Spleen (tissue), 11 donors: ENCODE measurements around the gene PPM1H. TPM values are rescaled to one million over a fixed set of nuclear protein-coding genes. Genes with fewer than 3 reads are reported as not detected.

Source experiments
- DNase-seq: peaks from one replicate; pipeline ENCODE4 v3.0.0-alpha.2; 2020
- H3K27ac ChIP-seq, 8 donors: fragments of 200-600 bp; sonication (generic) in 7 of 8; 1 replicate in 4 of 8; 2 replicates in 4 of 8; pipeline versions ENCODE4 v1.5.0 to v1.8.0; 2016 to 2021; ENCODE audit warnings: inconsistent platforms in 4 of 8, mild to moderate bottlenecking in 4 of 8, moderate library complexity in 1 of 8
- H3K27me3 ChIP-seq, 7 donors: fragments of 200-600 bp; sonication (generic) in 6 of 7; replicated peaks in 1 of 7; 1 replicate in 4 of 7; 2 replicates in 3 of 7; pipeline versions ENCODE4 v1.5.0 to v1.8.0; 2016 to 2021; ENCODE audit warnings: inconsistent platforms in 3 of 7, mild to moderate bottlenecking in 1 of 7
- H3K36me3 ChIP-seq, 6 donors: fragments of 200-600 bp; sonication (generic) in 5 of 6; 1 replicate in 4 of 6; 2 replicates in 2 of 6; pipeline versions ENCODE4 v1.5.0 to v1.8.0; 2016 to 2021; ENCODE audit warnings: inconsistent platforms in 2 of 6
- H3K4me1 ChIP-seq, 6 donors: fragments of 200-600 bp; sonication (generic) in 5 of 6; 1 replicate in 3 of 6; 2 replicates in 3 of 6; pipeline versions ENCODE4 v1.5.0 to v1.8.0; 2016 to 2021; ENCODE audit warnings: inconsistent platforms in 3 of 6
- H3K4me3 ChIP-seq, 8 donors: fragments of 200-600 bp; sonication (generic) in 7 of 8; 1 replicate in 4 of 8; 2 replicates in 4 of 8; pipeline versions ENCODE4 v1.5.0 to v1.8.0; 2016 to 2021; ENCODE audit warnings: inconsistent platforms in 4 of 8, mild to moderate bottlenecking in 4 of 8, moderate library complexity in 2 of 8
- H3K9me3 ChIP-seq, 8 donors: fragments of 200-600 bp; sonication (generic) in 7 of 8; 1 replicate in 4 of 8; 2 replicates in 4 of 8; pipeline versions ENCODE4 v1.5.0 to v1.8.0; 2016 to 2021; ENCODE audit warnings: inconsistent platforms in 4 of 8
- CTCF ChIP-seq, 11 experiments: fragments of 200-600 bp in 7 of 11; fragments of 450-650 bp in 4 of 11; sonication (generic) in 4 of 11; IDR thresholded peaks in 8 of 11; conservative IDR thresholded peaks in 3 of 11; 1 replicate in 7 of 11; 2 replicates in 4 of 11; pipeline versions ENCODE4 v1.4.0 to v1.8.0; 2016 to 2021; ENCODE audit warnings: antibody characterized with exemption in 11 of 11, inconsistent platforms in 4 of 11, mild to moderate bottlenecking in 1 of 11
- POLR2A ChIP-seq, 3 donors: fragments of 450-650 bp; IDR thresholded peaks; one replicate each; pipeline ENCODE4 v1.5.1; 2017; ENCODE audit warnings: antibody characterized with exemption in 3 of 3, mild to moderate bottlenecking in 1 of 3
- POLR2AphosphoS5 ChIP-seq, 3 donors: sonication (generic); formaldehyde crosslinking; IDR thresholded peaks; one replicate each; pipeline ENCODE4 v1.5.1; 2017; ENCODE audit warnings: antibody characterized with exemption in 3 of 3
- WGBS, 5 donors: extraction: QIAGEN DNeasy Blood & Tissue Kit in 3 of 5; methylation state at CpG; one replicate each; pipeline versions ENCODE4 v1.1.5 to v1.1.7; 2013 to 2018; 5-methylcytosine and 5-hydroxymethylcytosine counted together
- intact Hi-C: fragments of 100-400 bp; cut with DNase I; formaldehyde crosslinking; loops from one replicate; pipeline ENCODE4 v1.15.0; 2023; ENCODE audit warnings: low total_unique reads
- polyA plus RNA-seq, 3 donors: library from polyadenylated mRNA; stranded (reverse); fragments of 200-250 nt; gene quantifications; one replicate each; pipeline ENCODE4 v1.2.1, GENCODE V29; 2013
- total RNA-seq, 7 donors: library from RNA; depleted of rRNA in 3 of 7; stranded (reverse); fragments of >200 nt in 3 of 7; fragmentation: NEBNext Ultra II Directional in 4 of 7; extraction: Animal tissue kit (Norgen Biotek cat#: 25700) in 4 of 7; gene quantifications; one replicate each; pipeline versions ENCODE4 v1.1.0 to v1.2.1, GENCODE V29; 2016 to 2021
- donor health status: healthy with polysubstance abuse.
- donor health status: DM: no; HTN: no; CAD: no; lungs with moderate emphysema.
- donor health status: DM: no; HTN: no; CAD: no.
- donor health status: Bipolar disorder and iron deficiency.
- donor health status: healthy.
- donor health status: DM: no; HTN: no; CAD: no.
- donor health status: DM: yes; HTN: yes; CAD: no.

Gene PPM1H
- total and polyA plus RNA-seq, 10 donors: 0.17 to 3.9 (median 1.9) TPM

- WGBS, 5 donors: 41 to 56% (median 43%) methylated on average over 5 of the region's 5 CpGs
- no peaks in the 10 kb centered on the region for H3K36me3 ChIP-seq
- DNase-seq: no peak
- no peak overlapping the region for H3K4me3 ChIP-seq
- peaks cover 0 to 44% (median 26%) of the 10 kb centered on the region in 7 donors for H3K27me3 ChIP-seq
- no peaks in the 10 kb centered on the region for H3K9me3 ChIP-seq
- H3K4me1 ChIP-seq: peaks cover 0 to 39% (median 26%) of the 10 kb centered on the region in 6 donors
- H3K27ac ChIP-seq: no peak overlapping the region
- intact Hi-C loops: no loop called here
- TF ChIP-seq POLR2AphosphoS5 (IDR thresholded peaks at IDR 0.05) (no peak), CTCF (IDR thresholded peaks at IDR 0.05 in 8 of 11, conservative IDR thresholded peaks at IDR 0.05 in 3 of 11) (no peak), POLR2A (IDR thresholded peaks at IDR 0.05) (no peak)
Measured at GRCh38 chr12:62930546-62931425, 4.2 kb downstream of the PPM1H start.

- TF ChIP-seq POLR2AphosphoS5 (IDR thresholded peaks at IDR 0.05): no peak
- TF ChIP-seq POLR2A (IDR thresholded peaks at IDR 0.05): no peak
- TF ChIP-seq CTCF (IDR thresholded peaks at IDR 0.05 in 8 of 11, conservative IDR thresholded peaks at IDR 0.05 in 3 of 11): no peak
- Histone ChIP-seq H3K27me3 (peaks cover 0 to 24% (median 10%) of the 10 kb centered on the region in 7 donors), H3K27ac (no peak overlapping the region), H3K36me3 (no peaks in the 10 kb centered on the region), H3K4me1 (peaks cover 0 to 20% (median 10%) of the 10 kb centered on the region in 6 donors), H3K4me3 (no peak overlapping the region), H3K9me3 (no peaks in the 10 kb centered on the region)
- WGBS, 5 donors: 51 to 75% (median 58%) methylated on average over 2 of the region's 2 CpGs
- intact Hi-C loops: no loop called here
- no peak for DNase-seq
Measured at GRCh38 chr12:62928632-62929031, 6.3 kb downstream of the PPM1H start.

GRCh38 chr12:62925680-62926079 lies 9.3 kb downstream of the PPM1H start:
- TF ChIP-seq CTCF (IDR thresholded peaks at IDR 0.05 in 8 of 11, conservative IDR thresholded peaks at IDR 0.05 in 3 of 11) (no peak), POLR2AphosphoS5 (IDR thresholded peaks at IDR 0.05) (no peak), POLR2A (IDR thresholded peaks at IDR 0.05) (no peak)
- no peaks in the 10 kb centered on the region for H3K9me3 ChIP-seq
- DNase-seq: no peak

DNA sequence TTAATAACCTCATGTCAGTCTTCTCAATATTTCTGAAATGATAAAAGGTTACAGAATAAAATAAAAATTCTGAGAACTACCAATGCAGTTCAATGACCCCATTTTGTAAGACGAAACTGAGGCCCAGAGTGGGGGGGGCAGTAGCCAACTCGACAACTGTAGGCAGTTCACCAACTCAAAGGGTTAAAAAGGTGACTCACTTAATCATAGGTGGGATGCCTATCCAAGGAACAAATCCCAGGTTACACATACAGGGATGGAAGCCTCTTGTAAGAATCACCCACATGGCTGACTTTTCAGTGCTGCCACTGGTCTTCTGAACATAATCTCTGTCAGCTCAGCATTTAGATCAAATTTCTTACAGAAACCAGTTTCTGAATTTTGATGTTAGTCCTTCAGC lies 10.9 kb downstream of the PPM1H start:
- no peak overlapping the region for H3K4me3 ChIP-seq
- H3K27me3 ChIP-seq: no peaks in the 10 kb centered on the region
- no peak for DNase-seq
- H3K36me3 ChIP-seq: no peaks in the 10 kb centered on the region
- WGBS, 5 donors: 82 to 93% (median 86%) methylated on average over 2 of the region's 2 CpGs
- intact Hi-C loops: no loop called here
- no peaks in the 10 kb centered on the region for H3K4me1 ChIP-seq
- no peaks in the 10 kb centered on the region for H3K9me3 ChIP-seq
- TF ChIP-seq POLR2A (IDR thresholded peaks at IDR 0.05) (no peak), CTCF (IDR thresholded peaks at IDR 0.05 in 8 of 11, conservative IDR thresholded peaks at IDR 0.05 in 3 of 11) (no peak), POLR2AphosphoS5 (IDR thresholded peaks at IDR 0.05) (no peak)
- no peak overlapping the region for H3K27ac ChIP-seq

More at GRCh38 chr12:62925680-62926079, 9.3 kb downstream of the PPM1H start:
- intact Hi-C loops: no loop called here
- WGBS, 5 donors: 81 to 100% (median 92%) methylated on average over 1 of the region's 1 CpG
- Histone ChIP-seq H3K4me1 (peaks cover 0 to 5% (median 0%) of the 10 kb centered on the region in 6 donors), H3K36me3 (no peaks in the 10 kb centered on the region), H3K27ac (no peak overlapping the region), H3K4me3 (no peak overlapping the region), H3K27me3 (no peaks in the 10 kb centered on the region)
